ENCODE results near the gene WDR18. TPM values are rescaled to one million over a fixed set of nuclear protein-coding genes. Genes with fewer than 3 reads are reported as not detected.

Gene WDR18
- total and polyA plus RNA-seq, 7 donors, result 14.3 to 65.8 (median 30.7) TPM

DNA sequence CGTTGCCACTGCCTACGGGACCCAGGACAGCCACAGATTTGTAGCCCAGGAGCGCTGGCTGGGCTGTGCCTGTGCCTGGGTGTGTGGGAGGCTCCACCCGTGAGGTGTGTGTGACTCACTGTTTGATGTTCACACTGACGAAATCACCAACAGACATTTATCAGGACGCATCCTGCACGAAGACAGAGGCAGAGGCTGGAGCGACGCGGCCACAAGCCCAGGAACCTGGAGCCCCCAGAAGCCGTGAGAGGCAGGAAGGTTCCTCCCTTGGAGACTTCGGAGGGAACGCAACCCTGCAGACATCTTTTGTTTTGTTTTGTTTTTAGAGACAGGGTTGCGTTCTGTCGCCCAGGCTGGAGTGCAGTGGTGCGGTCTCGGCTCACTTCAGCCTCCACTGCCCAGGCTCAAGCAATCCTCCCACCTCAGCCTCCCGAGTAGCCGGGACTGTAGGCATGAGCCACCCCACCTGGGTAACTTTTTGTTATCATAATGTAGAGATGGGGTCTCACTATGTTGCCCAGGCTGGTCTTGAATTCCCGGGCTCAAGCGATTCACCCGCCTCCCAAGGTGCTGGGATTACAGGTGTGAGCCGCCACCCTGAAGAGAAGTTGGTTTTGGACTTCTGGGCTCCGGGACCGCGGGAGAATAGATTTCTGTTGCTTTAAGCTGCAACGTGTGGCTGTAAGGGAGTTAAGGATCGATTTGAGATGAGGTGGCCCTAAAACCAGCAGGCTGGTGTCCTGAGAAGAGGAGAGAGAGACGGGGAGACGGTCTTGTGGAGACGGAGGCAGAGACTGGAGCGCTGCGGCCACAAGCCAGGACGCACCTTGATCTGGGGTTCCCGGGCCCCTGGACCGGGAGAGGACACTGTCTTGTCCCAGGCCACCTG, 24.9 kb upstream of the WDR18 start:
- WGBS, 2 donors, result 74 to 82% methylated on average over 36 of the region's 36 CpGs
- H3K4me1 ChIP-seq, result peaks cover 0 to 13% (median 8%) of the 10 kb centered on the region in 4 donors
- H3K27me3 ChIP-seq, result no peaks in the 10 kb centered on the region
- DNase-seq, result no peak
- intact Hi-C loops (cut with DNase I), result no loop called here
- H3K27ac ChIP-seq, result no peak overlapping the region
- no peaks in the 10 kb centered on the region for H3K9me3 ChIP-seq
- no peak for TF ChIP-seq POLR2A (IDR thresholded peaks at IDR 0.05)
- TF ChIP-seq POLR2AphosphoS5 (IDR thresholded peaks at IDR 0.05), result no peak
- TF ChIP-seq, protein P1, sequence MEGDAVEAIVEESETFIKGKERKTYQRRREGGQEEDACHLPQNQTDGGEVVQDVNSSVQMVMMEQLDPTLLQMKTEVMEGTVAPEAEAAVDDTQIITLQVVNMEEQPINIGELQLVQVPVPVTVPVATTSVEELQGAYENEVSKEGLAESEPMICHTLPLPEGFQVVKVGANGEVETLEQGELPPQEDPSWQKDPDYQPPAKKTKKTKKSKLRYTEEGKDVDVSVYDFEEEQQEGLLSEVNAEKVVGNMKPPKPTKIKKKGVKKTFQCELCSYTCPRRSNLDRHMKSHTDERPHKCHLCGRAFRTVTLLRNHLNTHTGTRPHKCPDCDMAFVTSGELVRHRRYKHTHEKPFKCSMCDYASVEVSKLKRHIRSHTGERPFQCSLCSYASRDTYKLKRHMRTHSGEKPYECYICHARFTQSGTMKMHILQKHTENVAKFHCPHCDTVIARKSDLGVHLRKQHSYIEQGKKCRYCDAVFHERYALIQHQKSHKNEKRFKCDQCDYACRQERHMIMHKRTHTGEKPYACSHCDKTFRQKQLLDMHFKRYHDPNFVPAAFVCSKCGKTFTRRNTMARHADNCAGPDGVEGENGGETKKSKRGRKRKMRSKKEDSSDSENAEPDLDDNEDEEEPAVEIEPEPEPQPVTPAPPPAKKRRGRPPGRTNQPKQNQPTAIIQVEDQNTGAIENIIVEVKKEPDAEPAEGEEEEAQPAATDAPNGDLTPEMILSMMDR (IDR thresholded peaks at IDR 0.05), result no peak
- no peak for TF ChIP-seq EP300 (IDR thresholded peaks at IDR 0.05)
- H3K4me3 ChIP-seq, result no peak overlapping the region
- peaks cover 0 to 4% (median 1%) of the 10 kb centered on the region in 4 donors for H3K36me3 ChIP-seq

DNA sequence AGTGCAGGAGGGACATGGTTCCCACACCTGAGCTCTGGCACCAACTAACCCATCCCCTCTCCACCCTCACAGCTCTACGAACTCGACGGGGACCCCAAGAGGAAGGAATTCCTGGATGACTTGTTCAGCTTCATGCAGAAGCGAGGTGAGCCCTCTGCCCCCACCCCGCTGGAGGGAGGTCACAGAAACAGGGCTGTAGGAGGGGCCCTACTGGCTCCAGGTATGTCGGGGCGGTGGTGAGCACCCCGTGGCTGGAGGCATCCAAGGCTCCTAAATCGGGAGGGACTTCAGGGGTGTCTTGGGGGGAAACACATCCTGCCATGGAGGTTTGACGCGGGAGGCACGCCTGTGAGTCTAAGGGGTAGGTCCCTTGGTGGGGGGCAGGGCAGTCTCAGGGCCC, 24.1 kb upstream of the WDR18 start:
- Histone ChIP-seq H3K9me3 (no peaks in the 10 kb centered on the region), H3K4me1 (peaks cover 0 to 13% (median 8%) of the 10 kb centered on the region in 4 donors), H3K36me3 (peaks cover 0 to 10% (median 6%) of the 10 kb centered on the region in 4 donors), H3K4me3 (no peak overlapping the region), H3K27ac (no peak overlapping the region), H3K27me3 (no peaks in the 10 kb centered on the region)
- 69 to 80% methylated on average over 12 of the region's 12 CpGs for WGBS, 2 donors
- intact Hi-C loops (cut with DNase I), result no loop called here
- no peak for TF ChIP-seq EP300 (IDR thresholded peaks at IDR 0.05)
- no peak for TF ChIP-seq POLR2AphosphoS5 (IDR thresholded peaks at IDR 0.05)
- TF ChIP-seq POLR2A (IDR thresholded peaks at IDR 0.05), result no peak
- TF ChIP-seq, protein P1 (IDR thresholded peaks at IDR 0.05), result no peak
- no peak for DNase-seq

DNA sequence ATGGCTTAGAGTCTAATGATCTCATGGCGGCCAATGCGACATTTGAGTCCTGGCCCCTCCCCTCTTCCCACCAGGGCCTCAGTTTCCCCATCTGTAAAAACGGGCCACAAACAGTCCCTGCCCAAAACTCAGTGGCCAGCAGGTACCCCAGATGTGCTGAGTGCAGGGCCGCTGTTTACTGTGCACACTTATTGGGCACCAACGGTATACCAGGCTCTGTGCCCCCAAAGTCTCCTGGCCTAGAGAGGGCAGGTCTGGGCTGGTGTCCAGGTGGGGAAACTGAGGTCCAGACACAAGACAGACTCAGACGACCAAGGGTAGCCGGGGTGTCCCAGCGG, 23.6 kb upstream of the WDR18 start:
- Histone ChIP-seq H3K4me1 (peaks cover 0 to 13% (median 8%) of the 10 kb centered on the region in 4 donors), H3K27me3 (no peaks in the 10 kb centered on the region), H3K4me3 (no peak overlapping the region), H3K27ac (no peak overlapping the region), H3K36me3 (peaks cover 0 to 16% (median 8%) of the 10 kb centered on the region in 4 donors), H3K9me3 (no peaks in the 10 kb centered on the region)
- WGBS, 2 donors, result 79 to 82% methylated on average over 8 of the region's 8 CpGs
- no peak for TF ChIP-seq EP300 (IDR thresholded peaks at IDR 0.05)
- no peak for TF ChIP-seq POLR2A (IDR thresholded peaks at IDR 0.05)
- no peak for TF ChIP-seq POLR2AphosphoS5 (IDR thresholded peaks at IDR 0.05)
- TF ChIP-seq, protein P1 (IDR thresholded peaks at IDR 0.05), result no peak
- no peak for DNase-seq
- intact Hi-C loops (cut with DNase I), result no loop called here

DNA sequence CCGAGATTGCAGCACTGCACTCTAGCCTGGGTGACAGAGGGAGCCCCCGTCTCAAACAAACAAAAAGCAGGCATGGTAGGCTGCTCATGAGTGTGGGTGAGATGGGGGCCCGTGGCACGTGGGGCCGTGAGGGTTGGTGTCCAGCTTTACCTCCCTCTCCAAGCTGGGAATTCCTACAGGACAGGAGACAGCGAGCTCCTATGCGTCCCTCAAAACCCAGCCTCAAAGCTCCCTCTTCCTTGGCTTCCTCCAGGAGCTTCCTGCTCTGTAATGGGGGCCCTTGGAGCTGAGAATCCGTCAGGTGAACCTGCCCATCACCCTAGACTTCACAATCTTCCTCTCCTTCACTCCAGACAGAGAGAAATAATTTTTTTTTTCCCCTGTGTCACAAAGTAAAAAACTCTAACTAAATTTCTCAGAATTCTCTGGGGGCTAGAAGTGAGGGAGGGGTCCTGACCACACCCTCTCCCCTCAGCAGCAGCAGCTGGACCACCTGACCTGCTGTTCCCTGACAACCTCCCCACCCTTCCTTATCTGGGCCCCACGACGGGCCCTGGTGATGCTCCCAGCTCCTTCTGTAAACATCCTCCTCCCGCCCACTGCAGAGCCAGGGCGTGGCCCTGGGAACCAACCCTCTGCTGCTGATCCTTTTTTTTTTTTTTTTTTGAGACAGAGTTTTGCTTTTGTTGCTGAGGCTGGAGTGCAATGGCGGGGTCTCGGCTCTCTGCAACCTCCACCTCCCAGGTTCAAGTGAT, 22.1 kb upstream of the WDR18 start:
- H3K36me3 ChIP-seq, result peaks cover 0 to 28% (median 14%) of the 10 kb centered on the region in 4 donors
- H3K27me3 ChIP-seq, result no peaks in the 10 kb centered on the region
- H3K9me3 ChIP-seq, result no peaks in the 10 kb centered on the region
- WGBS, 2 donors, result 39 to 65% methylated on average over 14 of the region's 14 CpGs
- no peak for DNase-seq
- H3K4me3 ChIP-seq, result no peak overlapping the region
- no peak for TF ChIP-seq POLR2AphosphoS5 (IDR thresholded peaks at IDR 0.05)
- no peak for TF ChIP-seq POLR2A (IDR thresholded peaks at IDR 0.05)
- TF ChIP-seq, protein P1 (IDR thresholded peaks at IDR 0.05), result no peak
- no peak for TF ChIP-seq EP300 (IDR thresholded peaks at IDR 0.05)
- peaks cover 0 to 3% (median under 1%) of the 10 kb centered on the region in 4 donors for H3K4me1 ChIP-seq
- intact Hi-C loops (cut with DNase I), result no loop called here
- no peak overlapping the region for H3K27ac ChIP-seq
